ENCODE measurements around the gene TMEM176B.
"Not testable (repeated sequence)": the region's sequence is repeated elsewhere in the genome, so short reads cannot be mapped to it uniquely, and the experiment has no call there.

The TMEM176B gene

GRCh38 chr7:150820578-150821198, 20.5 kb upstream of the TMEM176B start:
- no peak for DNase-seq

- DNase-seq = no peak
Measured at GRCh38 chr7:150820148-150820547, 20.0 kb upstream of the TMEM176B start.

- DNase-seq = no peak
Measured at GRCh38 chr7:150818971-150819370, 18.8 kb upstream of the TMEM176B start.

GRCh38 chr7:150814328-150815001, 14.3 kb upstream of the TMEM176B start:
- no peak for DNase-seq

GRCh38 chr7:150807616-150808438, 7.7 kb upstream of the TMEM176B start:
- DNase-seq = not testable (repeated sequence)

GRCh38 chr7:150806863-150807262, 6.7 kb upstream of the TMEM176B start:
- no peak for DNase-seq

GRCh38 chr7:150806454-150806853, 6.3 kb upstream of the TMEM176B start:
- no peak for DNase-seq

- DNase-seq = no peak
Measured at GRCh38 chr7:150805864-150806263, 5.7 kb upstream of the TMEM176B start.

GRCh38 chr7:150804802-150805201, 4.6 kb upstream of the TMEM176B start:
- no peak for DNase-seq

GRCh38 chr7:150803161-150803860, 3.1 kb upstream of the TMEM176B start:
- no peak for DNase-seq

GRCh38 chr7:150801946-150802771, 2.0 kb upstream of the TMEM176B start:
- no peak for DNase-seq

GRCh38 chr7:150801242-150801945, 1.2 kb upstream of the TMEM176B start:
- DNase-seq = no peak

- no peak for DNase-seq
Measured at GRCh38 chr7:150800581-150801241, 547 bp upstream of the TMEM176B start, which contains the start of gene TMEM176A. Gene TMEM176A (plus strand): TSS chr7:150800769. CDS start chr7:150801551, 782 bp downstream.

GRCh38 chr7:150799156-150799555, 1.0 kb downstream of the TMEM176B start:
- no peak for DNase-seq

GRCh38 chr7:150797661-150798060, 2.5 kb downstream of the TMEM176B start:
- DNase-seq = no peak

- DNase-seq = no peak
Measured at GRCh38 chr7:150793569-150794238, 6.5 kb downstream of the TMEM176B start.

- no peak for DNase-seq
Measured at GRCh38 chr7:150791746-150792452, 8.3 kb downstream of the TMEM176B start.

GRCh38 chr7:150791304-150791703, 8.9 kb downstream of the TMEM176B start:
- DNase-seq = no peak

- DNase-seq = no peak
Measured at GRCh38 chr7:150790416-150791075, 9.6 kb downstream of the TMEM176B start.

Measured in CD4-positive, alpha-beta T cell treated with Interleukin-4 for 4 hours (primary cell).